Measurements from ENCODE around the gene ZNF469. TPM values are rescaled to one million over a fixed set of nuclear protein-coding genes. Genes with fewer than 3 reads are reported as not detected.

The ZNF469 gene
- total and polyA plus RNA-seq, 9 of the 15 experiments (the other 6 are each of a cell fraction or from before 2014, with no cell fraction given) = 0.01 to 0.04 TPM; not detected in 7

- TF ChIP-seq MITF (IDR thresholded peaks at IDR 0.05) = no peak
- no peak for TF ChIP-seq ZNF146 (CRISPR knock-in tag; IDR thresholded peaks at IDR 0.05; ENCODE audit: unreplicated experiment)
- TF ChIP-seq THRB (CRISPR knock-in tag; conservative IDR thresholded peaks at IDR 0.05) = no peak
- TF ChIP-seq GATAD2A (IDR thresholded peaks at IDR 0.05) = no peak
- no peak for TF ChIP-seq SRF (CRISPR knock-in tag; IDR thresholded peaks at IDR 0.05)
- TF ChIP-seq GTF2F1 (IDR thresholded peaks at IDR 0.05; ENCODE audit: low read depth, low read length) = no peak
- TF ChIP-seq ZBTB2 (IDR thresholded peaks at IDR 0.05) = no peak
- no peak for TF ChIP-seq FOXP1 (CRISPR knock-in tag; IDR thresholded peaks at IDR 0.05)
Measured at GRCh38 chr16:88393034-88393433, 10.3 kb downstream of the ZNF469 start (continued).

Measured in K562 (cell line).